Prostate gland (tissue), 2 donors: ENCODE measurements around the gene NAGS. TPM values are rescaled to one million over a fixed set of nuclear protein-coding genes. Genes with fewer than 3 reads are reported as not detected.

ENCODE experiments used
- DNase-seq: peaks from one replicate; pipeline ENCODE4 v3.0.0-alpha.2; 2019; ENCODE audit warnings: low spot score
- H3K27ac ChIP-seq, 2 donors: fragments of 200-600 bp; sonication (generic); 2 replicates each; pipeline ENCODE4 v1.5.1; 2017 to 2019
- H3K27me3 ChIP-seq: fragments of 200-600 bp; sonication (generic); replicated peaks from 2 replicates; pipeline ENCODE4 v1.5.1; 2019; ENCODE audit not compliant: insufficient read depth
- H3K36me3 ChIP-seq, 2 donors: fragments of 200-600 bp; sonication (generic); 1 replicate in 1 of 2; 2 replicates in 1 of 2; pipeline versions ENCODE4 v1.5.1 to v1.8.1; 2017 to 2019
- H3K4me1 ChIP-seq: fragments of 200-600 bp; sonication (generic); replicated peaks from 2 replicates; pipeline ENCODE4 v1.5.1; 2019
- H3K4me3 ChIP-seq, 2 donors: fragments of 200-600 bp; sonication (generic); 2 replicates each; pipeline ENCODE4 v1.5.1; 2017 to 2019
- H3K9me3 ChIP-seq: fragments of 200-600 bp; sonication (generic); 2 replicates; pipeline ENCODE4 v1.5.1; 2017
- POLR2A ChIP-seq: fragments of 450-650 bp; IDR thresholded peaks from one replicate; pipeline ENCODE4 v1.6.1; 2016; ENCODE audit warnings: antibody characterized with exemption, mild to moderate bottlenecking
- POLR2AphosphoS5 ChIP-seq: sonication (generic); formaldehyde crosslinking; IDR thresholded peaks from one replicate; pipeline ENCODE4 v1.6.1; 2017; ENCODE audit warnings: antibody characterized with exemption
- WGBS: methylation state at CpG from one replicate; pipeline ENCODE4 v1.1.5; 2018; 5-methylcytosine and 5-hydroxymethylcytosine counted together
- intact Hi-C: fragments of 100-400 bp; cut with DNase I; formaldehyde crosslinking; loops from one replicate; pipeline ENCODE4 v1.14.2; 2022
- total RNA-seq, 2 donors: library from RNA; depleted of rRNA; stranded (reverse); fragments of >200 nt; gene quantifications; one replicate each; pipeline ENCODE4 v1.1.0, GENCODE V29; 2016
- TF ChIP-seq, protein P1 (sequence below), 4 experiments: fragments of 200-600 bp in 2 of 4; fragments of 450-650 bp in 2 of 4; sonication (generic) in 2 of 4; IDR thresholded peaks; 1 replicate in 3 of 4; 2 replicates in 1 of 4; pipeline ENCODE4 v1.5.1; 2016 to 2019; ENCODE audit warnings: antibody characterized with exemption in 4 of 4, mild to moderate bottlenecking in 2 of 4, moderate library complexity in 2 of 4

Gene NAGS
- total RNA-seq, 2 donors from 2014 or later, result 3.1 to 3.8 TPM

DNA sequence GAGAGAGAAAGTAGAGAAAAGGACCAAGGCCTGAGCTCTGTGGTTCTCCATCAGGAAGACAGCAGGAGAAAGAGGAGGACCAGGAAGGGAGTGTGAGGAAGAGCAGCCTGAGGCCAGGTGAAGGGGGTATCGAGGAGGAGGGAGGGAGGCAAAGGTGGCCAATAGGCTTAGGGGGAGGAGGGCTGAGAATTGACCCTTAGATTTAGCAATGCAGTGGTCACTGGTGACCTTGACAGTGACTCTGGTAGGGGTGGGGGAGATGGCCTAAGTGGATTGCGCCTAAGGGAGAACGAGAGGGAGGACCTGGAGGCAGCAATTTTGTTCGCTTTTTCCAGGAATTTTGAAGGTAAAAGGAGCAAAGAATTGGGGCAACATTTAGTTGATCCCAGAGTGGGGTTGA, 5.4 kb upstream of the NAGS start:
- H3K36me3 ChIP-seq, result no peaks in the 10 kb centered on the region
- no peaks in the 10 kb centered on the region for H3K27me3 ChIP-seq
- H3K4me3 ChIP-seq, result no peak overlapping the region
- no peak overlapping the region for H3K27ac ChIP-seq
- no peaks in the 10 kb centered on the region for H3K4me1 ChIP-seq
- H3K9me3 ChIP-seq, result no peaks in the 10 kb centered on the region
- DNase-seq, result no peak
- TF ChIP-seq, protein P1, sequence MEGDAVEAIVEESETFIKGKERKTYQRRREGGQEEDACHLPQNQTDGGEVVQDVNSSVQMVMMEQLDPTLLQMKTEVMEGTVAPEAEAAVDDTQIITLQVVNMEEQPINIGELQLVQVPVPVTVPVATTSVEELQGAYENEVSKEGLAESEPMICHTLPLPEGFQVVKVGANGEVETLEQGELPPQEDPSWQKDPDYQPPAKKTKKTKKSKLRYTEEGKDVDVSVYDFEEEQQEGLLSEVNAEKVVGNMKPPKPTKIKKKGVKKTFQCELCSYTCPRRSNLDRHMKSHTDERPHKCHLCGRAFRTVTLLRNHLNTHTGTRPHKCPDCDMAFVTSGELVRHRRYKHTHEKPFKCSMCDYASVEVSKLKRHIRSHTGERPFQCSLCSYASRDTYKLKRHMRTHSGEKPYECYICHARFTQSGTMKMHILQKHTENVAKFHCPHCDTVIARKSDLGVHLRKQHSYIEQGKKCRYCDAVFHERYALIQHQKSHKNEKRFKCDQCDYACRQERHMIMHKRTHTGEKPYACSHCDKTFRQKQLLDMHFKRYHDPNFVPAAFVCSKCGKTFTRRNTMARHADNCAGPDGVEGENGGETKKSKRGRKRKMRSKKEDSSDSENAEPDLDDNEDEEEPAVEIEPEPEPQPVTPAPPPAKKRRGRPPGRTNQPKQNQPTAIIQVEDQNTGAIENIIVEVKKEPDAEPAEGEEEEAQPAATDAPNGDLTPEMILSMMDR (IDR thresholded peaks at IDR 0.05), result no peak
- no peak for TF ChIP-seq POLR2AphosphoS5
- no peak for TF ChIP-seq POLR2A
- WGBS, result 78% methylated on average over 4 of the region's 4 CpGs
- intact Hi-C loops, result no loop called here

DNA sequence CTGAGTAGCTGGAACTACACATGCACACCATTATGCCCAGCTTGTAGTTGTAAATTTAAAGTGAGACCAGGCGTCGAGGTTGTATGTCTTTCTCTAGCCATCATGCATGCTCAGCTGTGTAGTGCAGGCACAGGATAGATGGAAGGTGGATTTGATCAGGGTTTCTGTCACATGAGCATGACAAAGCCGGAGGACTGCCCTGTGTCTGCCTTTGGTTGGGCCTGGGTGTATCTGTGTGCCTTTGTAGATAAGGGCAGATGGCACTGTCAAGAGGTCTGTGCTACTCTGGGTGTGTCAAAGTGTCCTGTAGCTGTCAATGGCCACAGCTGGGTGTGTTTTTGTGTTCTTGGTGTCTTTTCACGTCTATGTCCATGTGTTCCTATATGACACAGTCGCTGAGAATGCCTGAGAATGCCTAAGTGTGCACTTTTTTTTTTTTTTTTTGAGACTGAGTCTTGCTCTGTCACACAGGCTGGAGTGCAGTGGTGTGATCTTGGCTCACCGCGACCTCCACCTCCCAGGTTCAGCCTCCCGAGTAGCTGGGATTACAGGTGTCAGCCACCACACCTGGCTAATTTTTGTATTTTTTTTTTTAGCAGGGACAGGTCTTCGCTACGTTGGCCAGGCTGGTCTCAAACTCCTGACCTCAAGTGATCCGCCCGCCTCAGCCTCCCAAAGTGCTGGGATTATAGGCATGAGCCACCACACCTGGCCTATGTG, 4.1 kb upstream of the NAGS start:
- intact Hi-C loops, result loop anchor here (5.0 kb wide), 1 partner anchor 58 kb away; the partner anchor contains the start of gene PPY
- TF ChIP-seq POLR2A, result no peak
- TF ChIP-seq POLR2AphosphoS5, result no peak
- TF ChIP-seq, protein P1 (IDR thresholded peaks at IDR 0.05), result no peak
- H3K4me3 ChIP-seq, result no peak overlapping the region
- no peaks in the 10 kb centered on the region for H3K4me1 ChIP-seq
- no peaks in the 10 kb centered on the region for H3K36me3 ChIP-seq
- no peak overlapping the region for H3K27ac ChIP-seq
- H3K27me3 ChIP-seq, result peaks cover 2% of the 10 kb centered on the region
- WGBS, result 90% methylated on average over 12 of the region's 12 CpGs
- no peak for DNase-seq
- H3K9me3 ChIP-seq, result no peaks in the 10 kb centered on the region

DNA sequence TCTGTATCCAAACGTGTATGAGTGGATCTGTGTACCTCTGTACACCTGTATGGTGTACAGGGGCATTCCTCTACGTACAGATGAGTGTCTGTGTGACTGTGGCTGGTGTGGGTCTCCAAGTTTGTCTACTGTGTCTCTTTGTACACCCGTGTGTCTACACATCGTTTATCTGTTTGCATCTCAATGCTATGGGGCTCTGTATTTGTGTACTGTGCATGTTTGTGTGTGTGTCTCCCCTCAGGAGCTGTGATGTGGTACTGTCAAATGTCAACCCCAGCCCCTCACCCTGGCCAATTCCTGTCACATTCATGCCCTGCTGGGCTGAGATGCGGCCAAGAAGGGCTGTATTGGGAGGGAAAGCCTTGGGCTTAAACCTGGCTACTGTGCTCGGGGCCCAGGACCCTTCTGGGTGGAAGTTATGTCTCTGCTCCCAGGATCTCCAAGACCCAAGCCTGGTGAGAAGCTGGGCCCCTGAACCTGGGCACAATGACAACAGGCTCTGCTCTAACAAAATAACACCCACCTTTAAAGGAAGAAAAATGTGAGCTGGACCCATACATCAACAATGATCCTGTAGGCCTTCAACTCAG, 3.5 kb upstream of the NAGS start:
- no peak for TF ChIP-seq POLR2AphosphoS5
- TF ChIP-seq, protein P1 (IDR thresholded peaks at IDR 0.05), result no peak
- no peak for TF ChIP-seq POLR2A
- Histone ChIP-seq H3K4me3 (no peak overlapping the region), H3K4me1 (peaks cover 6% of the 10 kb centered on the region), H3K27ac (no peak overlapping the region), H3K36me3 (no peaks in the 10 kb centered on the region), H3K9me3 (no peaks in the 10 kb centered on the region), H3K27me3 (peaks cover 3% of the 10 kb centered on the region)
- 65% methylated on average over 6 of the region's 6 CpGs for WGBS
- intact Hi-C loops, result loop anchor here (5.0 kb wide), 1 partner anchor 59 kb away; the partner anchor contains the start of gene PPY
- no peak for DNase-seq

DNA sequence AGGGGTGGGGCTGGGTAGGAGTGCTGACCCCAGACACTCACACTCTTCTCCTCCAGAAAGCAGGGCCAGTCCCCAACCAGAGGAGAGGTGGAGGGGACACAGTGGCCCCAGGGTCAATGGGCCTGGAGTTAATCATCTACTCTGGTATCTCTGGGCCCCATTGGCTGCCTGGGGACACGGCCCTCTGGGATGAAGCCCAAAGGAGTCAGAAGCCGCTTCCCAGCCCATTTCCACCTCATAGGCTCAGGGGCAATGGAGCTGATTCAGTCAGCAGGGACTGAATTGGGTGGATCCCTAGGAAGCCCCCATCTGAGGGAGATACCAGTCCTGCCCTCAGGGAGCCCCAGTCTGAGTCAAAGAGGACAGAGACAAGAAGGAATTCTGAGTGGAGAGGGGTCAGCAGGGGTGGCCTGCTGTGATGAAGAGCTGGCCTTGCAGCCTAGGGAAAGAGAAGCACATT, 2.9 kb upstream of the NAGS start:
- intact Hi-C loops, result loop anchor here (5.0 kb wide), 1 partner anchor 59 kb away; the partner anchor contains the start of gene PPY
- Histone ChIP-seq H3K27me3 (peaks cover 3% of the 10 kb centered on the region), H3K27ac (no peak overlapping the region), H3K36me3 (no peaks in the 10 kb centered on the region), H3K4me1 (peaks cover 11% of the 10 kb centered on the region), H3K9me3 (no peaks in the 10 kb centered on the region), H3K4me3 (no peak overlapping the region)
- WGBS, result 85% methylated on average over 2 of the region's 2 CpGs
- TF ChIP-seq, protein P1 (IDR thresholded peaks at IDR 0.05), result no peak
- TF ChIP-seq POLR2AphosphoS5 (no peak), POLR2A (no peak)
- DNase-seq, result no peak
